Trophoblast cell (in vitro differentiated cells and primary cell): Measurements from ENCODE around the gene EFCAB7.

Experiments
- DNase-seq, 2 donors: peaks; one replicate each; pipeline ENCODE4 v3.0.0-alpha.2; 2016
- H2AFZ ChIP-seq: 2 replicates; pipeline ENCODE4 v1.6.1; 2013; ENCODE audit warnings: low read length, moderate library complexity, mild to moderate bottlenecking; ENCODE audit not compliant: insufficient read depth, poor library complexity
- H2AK5ac ChIP-seq: 2 replicates; pipeline ENCODE4 v1.6.1; 2013; ENCODE audit warnings: mild to moderate bottlenecking, low read length
- H2BK120ac ChIP-seq: 2 replicates; pipeline ENCODE4 v1.6.1; 2013; ENCODE audit warnings: low read length, mild to moderate bottlenecking, moderate library complexity; ENCODE audit not compliant: insufficient read depth, poor library complexity
- H2BK12ac ChIP-seq: 2 replicates; pipeline ENCODE4 v1.6.1; 2013; ENCODE audit warnings: mild to moderate bottlenecking, low read length, moderate library complexity
- H2BK5ac ChIP-seq: 2 replicates; pipeline ENCODE4 v1.6.1; 2013; ENCODE audit warnings: low read length, low read depth, moderate library complexity, mild to moderate bottlenecking; ENCODE audit not compliant: poor library complexity
- H3K14ac ChIP-seq: 2 replicates; pipeline ENCODE4 v1.6.1; 2013; ENCODE audit warnings: mild to moderate bottlenecking, low read length
- H3K18ac ChIP-seq: 2 replicates; pipeline ENCODE4 v1.6.1; 2013; ENCODE audit warnings: mild to moderate bottlenecking, low read length
- H3K23ac ChIP-seq: 2 replicates; pipeline ENCODE4 v1.6.1; 2013; ENCODE audit warnings: low read length
- H3K27ac ChIP-seq: 2 replicates; pipeline ENCODE4 v1.5.1; 2013; ENCODE audit warnings: low read depth, mild to moderate bottlenecking, inconsistent platforms, low read length, moderate library complexity
- H3K27me3 ChIP-seq: 2 replicates; pipeline ENCODE4 v1.6.1; 2013; ENCODE audit warnings: inconsistent platforms, mild to moderate bottlenecking, low read length, moderate library complexity; ENCODE audit not compliant: insufficient read depth
- H3K36me3 ChIP-seq, 2 experiments: 1 replicate in 1 of 2; 2 replicates in 1 of 2; pipeline ENCODE4 v1.6.1; 2013; ENCODE audit warnings: low read length in 2 of 2, mild to moderate bottlenecking in 2 of 2, moderate library complexity in 1 of 2; ENCODE audit not compliant: insufficient read depth in 2 of 2, control insufficient read depth in 1 of 2
- H3K4ac ChIP-seq: 2 replicates; pipeline ENCODE4 v1.6.1; 2013; ENCODE audit warnings: low read depth, mild to moderate bottlenecking, low read length, moderate library complexity
- H3K4me1 ChIP-seq, 2 experiments: 1 replicate in 1 of 2; 2 replicates in 1 of 2; pipeline ENCODE4 v1.6.1; 2013; ENCODE audit warnings: low read length in 2 of 2, mild to moderate bottlenecking in 2 of 2, moderate library complexity in 1 of 2; ENCODE audit not compliant: insufficient read depth in 2 of 2, control insufficient read depth in 1 of 2
- H3K4me2 ChIP-seq: 2 replicates; pipeline ENCODE4 v1.6.1; 2013; ENCODE audit warnings: inconsistent platforms, mild to moderate bottlenecking, low read length, moderate library complexity
- H3K4me3 ChIP-seq: 2 replicates; pipeline ENCODE4 v1.5.1; 2013; ENCODE audit warnings: mild to moderate bottlenecking, low read depth, low read length, inconsistent platforms
- H3K79me1 ChIP-seq: one replicate; pipeline ENCODE4 v1.6.1; 2013; ENCODE audit warnings: low read length
- H3K79me2 ChIP-seq: 2 replicates; pipeline ENCODE4 v1.6.1; 2013; ENCODE audit warnings: low read length, mild to moderate bottlenecking; ENCODE audit not compliant: control insufficient read depth, insufficient read depth, poor library complexity
- H3K9ac ChIP-seq: 2 replicates; pipeline ENCODE4 v1.6.1; 2013; ENCODE audit warnings: mild to moderate bottlenecking, low read length
- H3K9me3 ChIP-seq: 2 replicates; pipeline ENCODE4 v1.6.1; 2013; ENCODE audit warnings: low read depth, mild to moderate bottlenecking, control low read depth, inconsistent platforms, low read length; ENCODE audit not compliant: insufficient read depth
- H4K12ac ChIP-seq: 2 replicates; pipeline ENCODE4 v1.6.1; 2013; ENCODE audit warnings: low read depth, mild to moderate bottlenecking, low read length, moderate library complexity
- H4K8ac ChIP-seq: 2 replicates; pipeline ENCODE4 v1.6.1; 2013; ENCODE audit warnings: low read depth, mild to moderate bottlenecking, low read length, moderate library complexity
- H4K91ac ChIP-seq: one replicate; pipeline ENCODE4 v1.6.1; 2013; ENCODE audit warnings: low read depth, mild to moderate bottlenecking, low read length, moderate library complexity
- WGBS: extraction: QIAGEN DNeasy Blood & Tissue Kit; methylation state at CpG from one replicate; pipeline ENCODE4 v1.1.7; 2013; ENCODE audit warnings: missing lambda C conversion rate; ENCODE audit not compliant: insufficient read length, insufficient coverage; ENCODE audit errors: extremely low coverage; 5-methylcytosine and 5-hydroxymethylcytosine counted together

The EFCAB7 gene

GRCh38 chr1:63619558-63619957 is 96.2 kb downstream of the EFCAB7 start:
- Histone ChIP-seq H3K36me3 (no peaks in the 10 kb centered on the region), H3K4me3 (no peak overlapping the region), H4K91ac (no peak overlapping the region), H3K18ac (no peak overlapping the region), H3K27me3 (no peaks in the 10 kb centered on the region), H3K4me2 (no peak overlapping the region), H3K14ac (no peak overlapping the region), H2BK12ac (no peak overlapping the region), H2AK5ac (no peak overlapping the region), H3K27ac (no peak overlapping the region), H3K4me1 (no peaks in the 10 kb centered on the region), H3K9ac (no peak overlapping the region), H3K9me3 (no peaks in the 10 kb centered on the region), H3K4ac (no peak overlapping the region), H4K12ac (no peak overlapping the region), H3K23ac (no peak overlapping the region), H4K8ac (no peak overlapping the region), H3K79me1 (no peaks in the 10 kb centered on the region), H2BK5ac (no peak overlapping the region), H3K79me2 (no peaks in the 10 kb centered on the region), H2AFZ (no peak overlapping the region), H2BK120ac (no peak overlapping the region)
- no CpG with 5 or more reads among the region's 4 CpGs for WGBS
- no peak for DNase-seq

GRCh38 chr1:63620671-63621070 is 97.3 kb downstream of the EFCAB7 start:
- Histone ChIP-seq H3K9me3 (no peaks in the 10 kb centered on the region), H3K79me1 (no peaks in the 10 kb centered on the region), H4K91ac (no peak overlapping the region), H3K36me3 (no peaks in the 10 kb centered on the region), H2AK5ac (no peak overlapping the region), H3K9ac (no peak overlapping the region), H3K27me3 (no peaks in the 10 kb centered on the region), H2AFZ (no peak overlapping the region), H2BK12ac (no peak overlapping the region), H2BK120ac (no peak overlapping the region), H3K23ac (no peak overlapping the region), H3K14ac (no peak overlapping the region), H2BK5ac (no peak overlapping the region), H3K4me3 (no peak overlapping the region), H3K4me1 (no peaks in the 10 kb centered on the region), H4K8ac (no peak overlapping the region), H3K79me2 (no peaks in the 10 kb centered on the region), H3K4me2 (no peak overlapping the region), H3K4ac (no peak overlapping the region), H4K12ac (no peak overlapping the region), H3K18ac (no peak overlapping the region), H3K27ac (no peak overlapping the region)
- no peak for DNase-seq
- no CpG with 5 or more reads among the region's 5 CpGs for WGBS

GRCh38 chr1:63621075-63621474 is 97.8 kb downstream of the EFCAB7 start:
- WGBS, result no CpG with 5 or more reads among the region's 3 CpGs
- Histone ChIP-seq H4K8ac (no peak overlapping the region), H4K12ac (no peak overlapping the region), H3K79me1 (no peaks in the 10 kb centered on the region), H2BK5ac (no peak overlapping the region), H2AK5ac (no peak overlapping the region), H3K4ac (no peak overlapping the region), H3K79me2 (no peaks in the 10 kb centered on the region), H3K4me2 (no peak overlapping the region), H2BK12ac (no peak overlapping the region), H3K18ac (no peak overlapping the region), H3K4me3 (no peak overlapping the region), H3K9me3 (no peaks in the 10 kb centered on the region), H2AFZ (no peak overlapping the region), H3K23ac (no peak overlapping the region), H4K91ac (no peak overlapping the region), H3K4me1 (peaks cover 0 to 2% of the 10 kb centered on the region in 2 experiments), H3K14ac (no peak overlapping the region), H3K9ac (no peak overlapping the region), H3K27me3 (no peaks in the 10 kb centered on the region), H2BK120ac (no peak overlapping the region), H3K27ac (no peak overlapping the region), H3K36me3 (no peaks in the 10 kb centered on the region)
- no peak for DNase-seq

GRCh38 chr1:63621698-63622097 is 98.4 kb downstream of the EFCAB7 start:
- H3K27me3 ChIP-seq, result no peaks in the 10 kb centered on the region
- no peak overlapping the region for H2BK12ac ChIP-seq
- no peak overlapping the region for H3K18ac ChIP-seq
- H3K27ac ChIP-seq, result no peak overlapping the region
- no peak overlapping the region for H4K91ac ChIP-seq
- no peaks in the 10 kb centered on the region for H3K9me3 ChIP-seq
- H4K8ac ChIP-seq, result no peak overlapping the region
- H3K4me3 ChIP-seq, result no peak overlapping the region
- H3K9ac ChIP-seq, result no peak overlapping the region
- no peak overlapping the region for H3K4me2 ChIP-seq
- WGBS, result no CpG with 5 or more reads among the region's 6 CpGs
- H2BK120ac ChIP-seq, result no peak overlapping the region
- no peak overlapping the region for H2AK5ac ChIP-seq
- H3K4me1 ChIP-seq, result peaks cover 0 to 2% of the 10 kb centered on the region in 2 experiments
- H2AFZ ChIP-seq, result no peak overlapping the region
- H2BK5ac ChIP-seq, result no peak overlapping the region
- no peaks in the 10 kb centered on the region for H3K36me3 ChIP-seq
- peak in 1 of 2 donors; percentile 22 for DNase-seq
- H3K4ac ChIP-seq, result no peak overlapping the region
- no peaks in the 10 kb centered on the region for H3K79me1 ChIP-seq
- H3K23ac ChIP-seq, result no peak overlapping the region
- H3K14ac ChIP-seq, result no peak overlapping the region
- H4K12ac ChIP-seq, result no peak overlapping the region
- no peaks in the 10 kb centered on the region for H3K79me2 ChIP-seq
